Neural progenitor cell (in vitro differentiated cells): Measurements from ENCODE around the gene RTL10.

Source experiments
- CTCF ChIP-seq: fragments of 200-600 bp; sonication (generic); IDR thresholded peaks from 2 replicates; pipeline ENCODE4 v1.5.1; 2017; ENCODE audit warnings: antibody characterized with exemption, mild to moderate bottlenecking
- EZH2 ChIP-seq: fragments of 200-600 bp; sonication (generic); IDR thresholded peaks from 2 replicates; pipeline ENCODE4 v1.6.1; 2017; ENCODE audit warnings: antibody characterized with exemption, mild to moderate bottlenecking, moderate library complexity
- EZH2phosphoT487 ChIP-seq: fragments of 200-600 bp; sonication (generic); IDR thresholded peaks from 2 replicates; pipeline ENCODE4 v1.6.1; 2017; ENCODE audit warnings: antibody characterized with exemption

- TF ChIP-seq CTCF (no peak), EZH2phosphoT487 (no peak), EZH2 (no peak)
Observed at GRCh38 chr22:19903031-19903430, 48.4 kb upstream of the RTL10 start.
